OCI-LY1 (cell line): Measurements from ENCODE around the gene FRAS1.

Experiments
- CTCF ChIP-seq: fragments of 200-600 bp; sonication (generic), shearing (Covaris generic); IDR thresholded peaks from 2 replicates; pipeline ENCODE4 v1.5.1; 2017; ENCODE audit warnings: mild to moderate bottlenecking, antibody characterized with exemption, low read length, moderate library complexity, mixed read lengths
- EZH2 ChIP-seq: fragments of 200-600 bp; sonication (generic), shearing (Covaris generic); IDR thresholded peaks from 2 replicates; pipeline ENCODE4 v1.8.0; 2017; ENCODE audit warnings: borderline replicate concordance, mixed run types, mild to moderate bottlenecking, antibody characterized with exemption, low read length, moderate library complexity, mixed read lengths

DNA sequence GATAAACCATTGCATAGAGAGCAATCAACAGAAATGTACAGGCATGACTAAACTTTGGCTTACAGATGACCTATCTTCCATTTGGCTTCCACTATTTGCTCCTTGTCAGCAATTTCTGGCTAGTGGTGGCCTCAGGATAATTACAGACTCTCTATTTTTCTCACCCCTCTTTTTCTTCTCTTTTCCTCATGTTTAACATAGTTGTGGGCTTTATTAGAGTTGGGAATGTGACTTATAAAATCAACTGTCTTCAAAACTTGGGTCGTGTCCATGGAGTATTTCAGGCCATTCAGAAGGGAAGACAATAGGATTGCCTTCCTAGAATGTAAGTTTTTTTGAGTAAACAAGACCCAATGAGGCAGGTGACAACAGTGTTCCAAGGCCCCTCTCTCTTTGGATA lies 236.2 kb downstream of the FRAS1 start:
- no peak for TF ChIP-seq CTCF
- TF ChIP-seq EZH2 = no peak
